ENCODE data around the gene CCDC171.

DNA sequence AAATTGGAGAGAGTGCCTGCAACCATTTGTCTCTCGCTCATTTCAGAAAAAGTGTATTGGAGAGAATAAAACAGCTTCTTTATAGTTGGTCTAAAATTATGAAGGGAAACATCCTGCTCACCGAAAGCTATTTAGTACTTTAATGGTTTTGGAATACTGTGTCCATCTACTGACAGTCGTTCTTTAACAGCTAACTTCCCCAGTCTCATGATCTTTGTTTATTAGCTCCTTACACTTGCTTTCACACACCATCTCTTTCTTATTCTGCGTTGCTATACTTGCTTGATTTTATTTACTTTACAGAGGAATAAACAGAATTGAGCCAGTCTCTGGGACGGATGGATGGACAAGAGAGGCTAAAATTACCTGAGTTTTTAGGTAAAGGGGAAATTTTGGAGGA lies 229.3 kb downstream of the CCDC171 start:
- TF ChIP-seq RAD21 (IDR thresholded peaks at IDR 0.05; ENCODE audit: low read depth) (no peak), SRF (IDR thresholded peaks at IDR 0.05; ENCODE audit: low read depth) (no peak), POLR2A (IDR thresholded peaks at IDR 0.05; ENCODE audit: borderline replicate concordance, extremely low read depth, insufficient read depth, insufficient read length) (no peak), ELF1 (IDR thresholded peaks at IDR 0.05; ENCODE audit: borderline replicate concordance, low read depth) (no peak), POLR2AphosphoS5 (IDR thresholded peaks at IDR 0.05; ENCODE audit: low read depth, low read length) (no peak), JUND (IDR thresholded peaks at IDR 0.05) (no peak), ZFX (IDR thresholded peaks at IDR 0.05) (no peak)
- TF ChIP-seq, protein P1, sequence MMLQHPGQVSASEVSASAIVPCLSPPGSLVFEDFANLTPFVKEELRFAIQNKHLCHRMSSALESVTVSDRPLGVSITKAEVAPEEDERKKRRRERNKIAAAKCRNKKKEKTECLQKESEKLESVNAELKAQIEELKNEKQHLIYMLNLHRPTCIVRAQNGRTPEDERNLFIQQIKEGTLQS (IDR thresholded peaks at IDR 0.05): no peak
- TF ChIP-seq, protein P2, sequence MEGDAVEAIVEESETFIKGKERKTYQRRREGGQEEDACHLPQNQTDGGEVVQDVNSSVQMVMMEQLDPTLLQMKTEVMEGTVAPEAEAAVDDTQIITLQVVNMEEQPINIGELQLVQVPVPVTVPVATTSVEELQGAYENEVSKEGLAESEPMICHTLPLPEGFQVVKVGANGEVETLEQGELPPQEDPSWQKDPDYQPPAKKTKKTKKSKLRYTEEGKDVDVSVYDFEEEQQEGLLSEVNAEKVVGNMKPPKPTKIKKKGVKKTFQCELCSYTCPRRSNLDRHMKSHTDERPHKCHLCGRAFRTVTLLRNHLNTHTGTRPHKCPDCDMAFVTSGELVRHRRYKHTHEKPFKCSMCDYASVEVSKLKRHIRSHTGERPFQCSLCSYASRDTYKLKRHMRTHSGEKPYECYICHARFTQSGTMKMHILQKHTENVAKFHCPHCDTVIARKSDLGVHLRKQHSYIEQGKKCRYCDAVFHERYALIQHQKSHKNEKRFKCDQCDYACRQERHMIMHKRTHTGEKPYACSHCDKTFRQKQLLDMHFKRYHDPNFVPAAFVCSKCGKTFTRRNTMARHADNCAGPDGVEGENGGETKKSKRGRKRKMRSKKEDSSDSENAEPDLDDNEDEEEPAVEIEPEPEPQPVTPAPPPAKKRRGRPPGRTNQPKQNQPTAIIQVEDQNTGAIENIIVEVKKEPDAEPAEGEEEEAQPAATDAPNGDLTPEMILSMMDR (IDR thresholded peaks at IDR 0.05 in 2 of 3, conservative IDR thresholded peaks at IDR 0.05 in 1 of 3; ENCODE audit: borderline replicate concordance in 1 of 3, insufficient read depth in 1 of 3, low read depth in 2 of 3, low read length in 2 of 3): no peak
